ENCODE data around the gene KATNB1.

Gene KATNB1

GRCh38 chr16:57798267-57798810 lies 62.8 kb downstream of the KATNB1 start:
- DNase-seq, result no peak

- no peak for DNase-seq
Measured at GRCh38 chr16:57798953-57799599, 63.5 kb downstream of the KATNB1 start.

- no peak for DNase-seq
Measured at GRCh38 chr16:57799600-57800199, 64.1 kb downstream of the KATNB1 start.

- DNase-seq, result no peak
Measured at GRCh38 chr16:57800200-57801097, 64.9 kb downstream of the KATNB1 start.

GRCh38 chr16:57801098-57801808 lies 65.7 kb downstream of the KATNB1 start:
- DNase-seq, result no peak

GRCh38 chr16:57801809-57802340 lies 66.3 kb downstream of the KATNB1 start:
- no peak for DNase-seq

- DNase-seq, result peak; percentile 50
Measured at GRCh38 chr16:57802341-57803133, 67.0 kb downstream of the KATNB1 start, which contains the start of gene KIFC3. Gene KIFC3, minus strand, starts transcription at chr16:57802491. Its CDS starts 4,248 bp downstream, at chr16:57798243.

- DNase-seq, result no peak
Measured at GRCh38 chr16:57803134-57803990, 67.8 kb downstream of the KATNB1 start.

GRCh38 chr16:57804111-57804837 lies 68.7 kb downstream of the KATNB1 start:
- DNase-seq, result no peak

GRCh38 chr16:57805176-57805575 lies 69.6 kb downstream of the KATNB1 start:
- no peak for DNase-seq
